Measurements from ENCODE around the gene ASS1.
A peak's percentile ranks its signal among the peaks of the same experiment; 100 is the strongest.

The ASS1 gene

GRCh38 chr9:130442746-130443455 lies 1.9 kb upstream of the ASS1 start:
- no peak overlapping the region for H3K4me3 ChIP-seq (ENCODE audit: low read depth, low read length)
- H3K27me3 ChIP-seq (ENCODE audit: control insufficient read depth, insufficient read depth, low read length): peaks cover 18% of the 10 kb centered on the region
- no peaks in the 10 kb centered on the region for H3K36me3 ChIP-seq (ENCODE audit: control insufficient read depth, insufficient read depth, low read length)
- no peaks in the 10 kb centered on the region for H3K9me3 ChIP-seq (ENCODE audit: control insufficient read depth, insufficient read depth, low read length)
- no peak overlapping the region for H3K9ac ChIP-seq (ENCODE audit: low read depth, low read length)
- peaks cover 20% of the 10 kb centered on the region for H3K4me1 ChIP-seq (ENCODE audit: control insufficient read depth, insufficient read depth, low read length)

GRCh38 chr9:130443456-130443801 lies 1.3 kb upstream of the ASS1 start:
- peaks cover 18% of the 10 kb centered on the region for H3K27me3 ChIP-seq (ENCODE audit: control insufficient read depth, insufficient read depth, low read length)
- no peaks in the 10 kb centered on the region for H3K9me3 ChIP-seq (ENCODE audit: control insufficient read depth, insufficient read depth, low read length)
- H3K4me3 ChIP-seq (ENCODE audit: low read depth, low read length): no peak overlapping the region
- peaks cover 24% of the 10 kb centered on the region for H3K4me1 ChIP-seq (ENCODE audit: control insufficient read depth, insufficient read depth, low read length)
- H3K36me3 ChIP-seq (ENCODE audit: control insufficient read depth, insufficient read depth, low read length): no peaks in the 10 kb centered on the region
- no peak overlapping the region for H3K9ac ChIP-seq (ENCODE audit: low read depth, low read length)

GRCh38 chr9:130443840-130444492 lies 795 bp upstream of the ASS1 start:
- Histone ChIP-seq H3K27me3 (ENCODE audit: control insufficient read depth, insufficient read depth, low read length) (peaks cover 18% of the 10 kb centered on the region), H3K9ac (ENCODE audit: low read depth, low read length) (no peak overlapping the region), H3K4me3 (ENCODE audit: low read depth, low read length) (peak overlapping the region; percentile 37), H3K9me3 (ENCODE audit: control insufficient read depth, insufficient read depth, low read length) (no peaks in the 10 kb centered on the region), H3K36me3 (ENCODE audit: control insufficient read depth, insufficient read depth, low read length) (no peaks in the 10 kb centered on the region), H3K4me1 (ENCODE audit: control insufficient read depth, insufficient read depth, low read length) (peaks cover 22% of the 10 kb centered on the region)

GRCh38 chr9:130445268-130445983 lies 665 bp downstream of the ASS1 start:
- Histone ChIP-seq H3K27me3 (ENCODE audit: control insufficient read depth, insufficient read depth, low read length) (peaks cover 18% of the 10 kb centered on the region), H3K4me1 (ENCODE audit: control insufficient read depth, insufficient read depth, low read length) (peaks cover 25% of the 10 kb centered on the region), H3K4me3 (ENCODE audit: low read depth, low read length) (peak overlapping the region; percentile 63), H3K9ac (ENCODE audit: low read depth, low read length) (peak overlapping the region; percentile 70), H3K36me3 (ENCODE audit: control insufficient read depth, insufficient read depth, low read length) (no peaks in the 10 kb centered on the region), H3K9me3 (ENCODE audit: control insufficient read depth, insufficient read depth, low read length) (no peaks in the 10 kb centered on the region)

- H3K36me3 ChIP-seq (ENCODE audit: control insufficient read depth, insufficient read depth, low read length): no peaks in the 10 kb centered on the region
- H3K9me3 ChIP-seq (ENCODE audit: control insufficient read depth, insufficient read depth, low read length): no peaks in the 10 kb centered on the region
- H3K27me3 ChIP-seq (ENCODE audit: control insufficient read depth, insufficient read depth, low read length): peaks cover 18% of the 10 kb centered on the region
- peak overlapping the region; percentile 63 for H3K4me3 ChIP-seq (ENCODE audit: low read depth, low read length)
- H3K9ac ChIP-seq (ENCODE audit: low read depth, low read length): peak overlapping the region; percentile 32
- H3K4me1 ChIP-seq (ENCODE audit: control insufficient read depth, insufficient read depth, low read length): peaks cover 25% of the 10 kb centered on the region
These were observed 1.5 kb downstream of the ASS1 start for GRCh38 chr9:130446101-130446861.

- peak overlapping the region; percentile 39 for H3K4me3 ChIP-seq (ENCODE audit: low read depth, low read length)
- peaks cover 30% of the 10 kb centered on the region for H3K4me1 ChIP-seq (ENCODE audit: control insufficient read depth, insufficient read depth, low read length)
- peaks cover 18% of the 10 kb centered on the region for H3K27me3 ChIP-seq (ENCODE audit: control insufficient read depth, insufficient read depth, low read length)
These were observed 2.5 kb downstream of the ASS1 start for GRCh38 chr9:130447193-130447816.

GRCh38 chr9:130448035-130448624 lies 3.4 kb downstream of the ASS1 start:
- H3K4me3 ChIP-seq (ENCODE audit: low read depth, low read length): peak overlapping the region; percentile 22
- peaks cover 30% of the 10 kb centered on the region for H3K4me1 ChIP-seq (ENCODE audit: control insufficient read depth, insufficient read depth, low read length)
- no peaks in the 10 kb centered on the region for H3K9me3 ChIP-seq (ENCODE audit: control insufficient read depth, insufficient read depth, low read length)
- H3K9ac ChIP-seq (ENCODE audit: low read depth, low read length): peak overlapping the region; percentile 56
- peaks cover 6% of the 10 kb centered on the region for H3K36me3 ChIP-seq (ENCODE audit: control insufficient read depth, insufficient read depth, low read length)
- H3K27me3 ChIP-seq (ENCODE audit: control insufficient read depth, insufficient read depth, low read length): peaks cover 16% of the 10 kb centered on the region

More at GRCh38 chr9:130447193-130447816, 2.5 kb downstream of the ASS1 start:
- no peaks in the 10 kb centered on the region for H3K9me3 ChIP-seq (ENCODE audit: control insufficient read depth, insufficient read depth, low read length)
- peak overlapping the region; percentile 18 for H3K9ac ChIP-seq (ENCODE audit: low read depth, low read length)
- H3K36me3 ChIP-seq (ENCODE audit: control insufficient read depth, insufficient read depth, low read length): peaks cover 6% of the 10 kb centered on the region

- no peaks in the 10 kb centered on the region for H3K9me3 ChIP-seq (ENCODE audit: control insufficient read depth, insufficient read depth, low read length)
- H3K4me1 ChIP-seq (ENCODE audit: control insufficient read depth, insufficient read depth, low read length): peaks cover 30% of the 10 kb centered on the region
- no peak overlapping the region for H3K4me3 ChIP-seq (ENCODE audit: low read depth, low read length)
- no peak overlapping the region for H3K9ac ChIP-seq (ENCODE audit: low read depth, low read length)
- H3K27me3 ChIP-seq (ENCODE audit: control insufficient read depth, insufficient read depth, low read length): peaks cover 7% of the 10 kb centered on the region
- H3K36me3 ChIP-seq (ENCODE audit: control insufficient read depth, insufficient read depth, low read length): peaks cover 6% of the 10 kb centered on the region
These were observed 4.2 kb downstream of the ASS1 start for GRCh38 chr9:130448771-130449603.

GRCh38 chr9:130450344-130451003 lies 5.7 kb downstream of the ASS1 start:
- no peak overlapping the region for H3K9ac ChIP-seq (ENCODE audit: low read depth, low read length)
- peaks cover 6% of the 10 kb centered on the region for H3K36me3 ChIP-seq (ENCODE audit: control insufficient read depth, insufficient read depth, low read length)
- no peaks in the 10 kb centered on the region for H3K9me3 ChIP-seq (ENCODE audit: control insufficient read depth, insufficient read depth, low read length)
- H3K4me1 ChIP-seq (ENCODE audit: control insufficient read depth, insufficient read depth, low read length): peaks cover 30% of the 10 kb centered on the region
- peaks cover 5% of the 10 kb centered on the region for H3K27me3 ChIP-seq (ENCODE audit: control insufficient read depth, insufficient read depth, low read length)
- no peak overlapping the region for H3K4me3 ChIP-seq (ENCODE audit: low read depth, low read length)

GRCh38 chr9:130451004-130451390 lies 6.2 kb downstream of the ASS1 start:
- H3K4me1 ChIP-seq (ENCODE audit: control insufficient read depth, insufficient read depth, low read length): peaks cover 26% of the 10 kb centered on the region
- peaks cover 6% of the 10 kb centered on the region for H3K36me3 ChIP-seq (ENCODE audit: control insufficient read depth, insufficient read depth, low read length)
- H3K9ac ChIP-seq (ENCODE audit: low read depth, low read length): no peak overlapping the region
- H3K4me3 ChIP-seq (ENCODE audit: low read depth, low read length): no peak overlapping the region
- H3K9me3 ChIP-seq (ENCODE audit: control insufficient read depth, insufficient read depth, low read length): no peaks in the 10 kb centered on the region
- peaks cover 5% of the 10 kb centered on the region for H3K27me3 ChIP-seq (ENCODE audit: control insufficient read depth, insufficient read depth, low read length)
